ENCODE results near the gene TMC1. TPM values are rescaled to one million over a fixed set of nuclear protein-coding genes. Genes with fewer than 3 reads are reported as not detected.

The TMC1 gene
- total and polyA plus RNA-seq, 2 of the 8 experiments (the other 6 are each of a cell fraction or from before 2014, with no cell fraction given), result 0.95 to 0.98 TPM

- Histone ChIP-seq H4K91ac (replicated peaks; ENCODE audit: insufficient read length, low read length) (no peak overlapping the region), H3K56ac (replicated peaks; ENCODE audit: insufficient read length, low read depth, low read length) (no peak overlapping the region), H3K4me3 (ENCODE audit: extremely low read depth in 1 of 4, insufficient read depth in 2 of 4, low read depth in 3 of 4, low read length in 4 of 4) (no peak overlapping the region), H4K20me1 (replicated peaks in 1 of 2; ENCODE audit: control insufficient read depth in 1 of 2, insufficient read depth in 2 of 2, low read length in 2 of 2) (no peaks in the 10 kb centered on the region), H4K8ac (ENCODE audit: extremely low read depth, insufficient read depth, low read length) (no peak overlapping the region), H3K23ac (ENCODE audit: insufficient read length) (no peak overlapping the region), H3K79me1 (ENCODE audit: low read depth, low read length) (no peaks in the 10 kb centered on the region), H3K9me3 (ENCODE audit: insufficient read depth in 2 of 2, low read depth in 1 of 2, low read length in 1 of 2) (no peaks in the 10 kb centered on the region; a peak in 1 of 4 replicates), H3K4me2 (ENCODE audit: insufficient read depth in 1 of 2, low read depth in 2 of 2, low read length in 2 of 2) (no peak overlapping the region), H3K79me2 (ENCODE audit: control insufficient read depth in 1 of 2, insufficient read depth in 2 of 2, low read length in 2 of 2) (no peaks in the 10 kb centered on the region), H2BK5ac (ENCODE audit: low read depth, low read length) (no peak overlapping the region), H3K27ac (ENCODE audit: low read depth, low read length) (no peak overlapping the region), H2BK120ac (replicated peaks; ENCODE audit: low read depth, low read length) (no peak overlapping the region), H3K18ac (ENCODE audit: extremely low read depth, low read length) (no peak overlapping the region), H2BK15ac (ENCODE audit: low read length) (no peak overlapping the region), H3K4ac (replicated peaks; ENCODE audit: insufficient read length, low read depth, low read length) (no peak overlapping the region), H3K4me1 (replicated peaks in 1 of 4; ENCODE audit: control insufficient read depth in 3 of 4, insufficient read depth in 4 of 4, low read length in 3 of 4) (peaks cover 0 to 2% (median 1%) of the 10 kb centered on the region in 4 experiments; a peak in 3 of 7 replicates), H2AFZ (ENCODE audit: low read length) (no peak overlapping the region), H3K27me3 (replicated peaks in 1 of 4; ENCODE audit: control insufficient read depth in 3 of 4, extremely low read depth in 1 of 4, insufficient read depth in 3 of 4, low read length in 3 of 4) (no peaks in the 10 kb centered on the region), H3K36me3 (ENCODE audit: control insufficient read depth in 2 of 4, insufficient read depth in 4 of 4, low read length in 3 of 4) (no peaks in the 10 kb centered on the region), H3K23me2 (ENCODE audit: low read depth, low read length) (no peaks in the 10 kb centered on the region), H4K5ac (ENCODE audit: insufficient read length, low read depth, low read length) (no peak overlapping the region), H3K9ac (replicated peaks in 1 of 4; ENCODE audit: extremely low read depth in 1 of 4, low read depth in 3 of 4, low read length in 3 of 4) (no peak overlapping the region), H2AK5ac (ENCODE audit: low read depth, low read length) (no peak overlapping the region), H2BK20ac (ENCODE audit: low read length) (no peak overlapping the region), H3K14ac (ENCODE audit: insufficient read length) (no peak overlapping the region), H2BK12ac (ENCODE audit: low read depth, low read length) (no peak overlapping the region)
- no peak for DNase-seq (ENCODE audit: low read depth in 1 of 2, low spot score in 2 of 2)
- WGBS, 2 experiments (ENCODE audit: extremely low coverage in 1 of 2, insufficient coverage in 1 of 2, insufficient read length in 1 of 2, insufficient replicate concordance in 2 of 2, low coverage in 1 of 2, low lambda C conversion rate in 2 of 2, missing lambda C conversion rate in 1 of 2), result 93% methylated on average over 1 of the region's 1 CpG; no CpG with 5 or more reads in 1 of the 2 experiments
- POLR2A ChIA-PET (ENCODE audit: partially characterized antibody), result no interaction called here
- no peak for TF ChIP-seq EP300 (IDR thresholded peaks at IDR 0.05; ENCODE audit: borderline replicate concordance in 1 of 2, low read depth in 2 of 2, low read length in 2 of 2)
- no peak for TF ChIP-seq FOSL1 (IDR thresholded peaks at IDR 0.05; ENCODE audit: insufficient read depth, low read depth, low read length)
- no peak for TF ChIP-seq E2F6 (IDR thresholded peaks at IDR 0.05)
- TF ChIP-seq TCF12 (IDR thresholded peaks at IDR 0.05; ENCODE audit: low read depth, low read length), result no peak
- TF ChIP-seq KDM5A (IDR thresholded peaks at IDR 0.05; ENCODE audit: low read length), result no peak
- no peak for TF ChIP-seq JUND (IDR thresholded peaks at IDR 0.05; ENCODE audit: low read length)
- TF ChIP-seq POU5F1 (IDR thresholded peaks at IDR 0.05; ENCODE audit: low read depth, low read length), result no peak
- TF ChIP-seq EZH2 (IDR thresholded peaks at IDR 0.05; ENCODE audit: low read depth, low read length, severe bottlenecking), result no peak
- TF ChIP-seq GTF2F1 (IDR thresholded peaks at IDR 0.05; ENCODE audit: borderline replicate concordance, low read depth, low read length), result no peak
- no peak for TF ChIP-seq BACH1 (IDR thresholded peaks at IDR 0.05; ENCODE audit: low read length)
- no peak for TF ChIP-seq RAD21 (IDR thresholded peaks at IDR 0.05 in 1 of 2, conservative IDR thresholded peaks at IDR 0.05 in 1 of 2; ENCODE audit: low read depth in 2 of 2, low read length in 2 of 2)
- TF ChIP-seq ZNF274 (IDR thresholded peaks at IDR 0.05; ENCODE audit: borderline replicate concordance, extremely low read depth, low read length), result no peak
- no peak for TF ChIP-seq JUN (IDR thresholded peaks at IDR 0.05; ENCODE audit: low read depth, low read length)
- FAIRE-seq, result no peak
- CTCF ChIA-PET (ENCODE audit: partially characterized antibody), result interaction anchor here (0.8 to 5.9 kb wide), 7 partner anchors 11 to 359 kb away, joined by 3 to 44 read pairs (median 15); no protein-coding TSS in a partner anchor
Measured at GRCh38 chr9:72855321-72855720, 333.9 kb downstream of the TMC1 start.

All from H1 (cell line).